Erythroblast (primary cell): ENCODE data around the gene SLC25A26.

Experiments used
- GATA1 ChIP-seq: IDR thresholded peaks from 2 replicates; pipeline ENCODE4 v1.6.1; 2011; ENCODE audit warnings: low read depth, mild to moderate bottlenecking, control low read depth, low read length, moderate library complexity
- POLR2A ChIP-seq: IDR thresholded peaks from 2 replicates; pipeline ENCODE4 v1.6.1; 2011; ENCODE audit warnings: mild to moderate bottlenecking, low read length

DNA sequence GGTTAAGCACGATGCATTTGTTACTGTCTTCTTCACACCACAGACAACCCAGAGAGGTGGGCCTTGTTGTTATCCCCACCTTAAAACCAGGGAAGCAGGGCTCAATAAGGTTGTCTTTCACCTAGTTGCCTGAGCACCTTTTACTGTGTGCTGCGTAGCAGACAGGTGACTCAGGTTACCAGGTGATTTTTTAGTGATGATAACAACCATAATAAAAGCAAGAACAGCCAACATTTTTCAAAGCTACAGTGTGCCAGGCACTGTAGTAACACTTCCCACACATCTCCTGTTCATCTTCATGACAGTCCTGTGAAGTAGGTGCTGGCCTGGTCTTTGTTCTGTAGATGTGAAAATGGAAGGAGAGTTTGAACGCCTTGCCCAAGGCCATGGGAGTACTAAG is 132.2 kb downstream of the SLC25A26 start:
- TF ChIP-seq POLR2A (no peak), GATA1 (no peak)
